ENCODE measurements around the gene GPRC5C.

The GPRC5C gene

GRCh38 chr17:74435775-74436359, 4.0 kb downstream of the GPRC5C start:
- no peak for FAIRE-seq

GRCh38 chr17:74437702-74438101, 5.8 kb downstream of the GPRC5C start:
- FAIRE-seq, result no peak

GRCh38 chr17:74439691-74440567, 8.0 kb downstream of the GPRC5C start:
- no peak for FAIRE-seq

GRCh38 chr17:74441537-74441936, 9.6 kb downstream of the GPRC5C start:
- FAIRE-seq, result no peak

GRCh38 chr17:74442291-74442669, 10.4 kb downstream of the GPRC5C start:
- FAIRE-seq, result no peak

- FAIRE-seq, result no peak
Observed at GRCh38 chr17:74442670-74443515, 11.0 kb downstream of the GPRC5C start.

- FAIRE-seq, result no peak
Observed at GRCh38 chr17:74443516-74444296, 11.8 kb downstream of the GPRC5C start.

GRCh38 chr17:74444406-74444805, 12.5 kb downstream of the GPRC5C start:
- no peak for FAIRE-seq

GRCh38 chr17:74445158-74445557, 13.3 kb downstream of the GPRC5C start:
- no peak for FAIRE-seq

- FAIRE-seq, result no peak
Observed at GRCh38 chr17:74446551-74447500, 14.9 kb downstream of the GPRC5C start.

GRCh38 chr17:74447628-74448159, 15.8 kb downstream of the GPRC5C start:
- no peak for FAIRE-seq

- FAIRE-seq, result no peak
Observed at GRCh38 chr17:74448756-74449155, 16.9 kb downstream of the GPRC5C start.

GRCh38 chr17:74449306-74449705, 17.4 kb downstream of the GPRC5C start:
- no peak for FAIRE-seq

GRCh38 chr17:74449773-74450172, 17.9 kb downstream of the GPRC5C start:
- FAIRE-seq, result no peak

- FAIRE-seq, result no peak
Observed at GRCh38 chr17:74450231-74450630, 18.3 kb downstream of the GPRC5C start.

GRCh38 chr17:74450925-74451403, 19.1 kb downstream of the GPRC5C start:
- FAIRE-seq, result no peak

GRCh38 chr17:74451557-74451956, 19.7 kb downstream of the GPRC5C start:
- FAIRE-seq, result no peak

- FAIRE-seq, result no peak
Observed at GRCh38 chr17:74452033-74452840, 20.3 kb downstream of the GPRC5C start.

- FAIRE-seq, result no peak
Observed at GRCh38 chr17:74452841-74453661, 21.2 kb downstream of the GPRC5C start.

All from endometrium (tissue), 2 donors.